Posterior cingulate gyrus (tissue), 11 donors: ENCODE results near the gene AEBP2.
"Not testable (repeated sequence)": the region's sequence is repeated elsewhere in the genome, so short reads cannot be mapped to it uniquely, and the experiment has no call there.

ENCODE experiments used
- DNase-seq, 10 donors: peaks; one replicate each; pipeline versions ENCODE4 v3.0.0 to v3.0.0-alpha.2; 2020 to 2021; ENCODE audit warnings: mixed read lengths in 3 of 10
- intact Hi-C: fragments of 100-400 bp; cut with DNase I; formaldehyde crosslinking; loops from one replicate; pipeline ENCODE4 v1.15.1; 2023

The AEBP2 gene

DNA sequence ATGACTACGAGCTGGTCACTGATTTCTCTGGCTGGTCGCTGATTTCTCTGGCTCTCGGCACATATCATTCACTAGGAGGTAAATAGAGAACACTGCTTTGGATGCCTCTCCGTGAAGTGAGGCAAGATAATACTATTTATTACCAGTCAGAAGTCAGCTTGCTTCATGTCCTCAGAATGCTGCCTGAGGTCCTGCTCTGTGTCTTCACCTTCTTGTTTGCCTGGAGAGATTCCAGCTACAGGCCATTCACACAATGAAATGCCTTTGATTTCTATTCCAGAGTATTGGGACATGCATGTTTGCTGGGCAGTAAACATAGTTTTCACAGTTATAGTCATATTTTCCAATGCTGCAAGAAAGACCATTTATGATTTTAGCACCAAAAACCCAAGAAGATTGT, 106.7 kb downstream of the AEBP2 start:
- intact Hi-C loops = no loop called here

DNA sequence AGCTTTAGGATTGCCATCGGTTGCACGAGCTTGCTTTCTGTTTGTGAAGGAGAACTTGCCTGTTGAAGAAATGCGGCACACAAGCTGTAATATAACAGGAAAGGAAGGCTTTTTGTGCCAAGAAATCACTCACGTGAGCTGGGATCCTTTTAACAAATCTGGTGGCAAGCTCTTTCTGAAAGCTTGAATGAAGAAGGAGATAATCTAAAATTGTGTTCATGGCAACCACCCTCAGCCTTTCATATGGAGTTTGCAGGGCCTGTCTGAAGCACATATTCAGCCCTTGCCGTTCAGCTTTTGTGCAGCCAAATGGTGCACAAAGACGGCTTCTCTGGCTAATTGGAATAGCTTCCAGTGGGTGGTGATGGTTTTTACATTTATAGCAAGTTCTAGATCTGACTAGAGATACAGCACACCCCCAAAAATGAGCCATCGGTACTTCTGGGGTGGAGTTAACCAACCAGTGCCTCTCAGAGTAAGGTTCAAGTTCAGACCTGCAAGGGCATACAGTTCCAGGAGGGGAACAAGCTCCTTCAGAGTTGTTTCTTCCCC, 107.4 kb downstream of the AEBP2 start:
- intact Hi-C loops = no loop called here
- peak in 2 of 10 donors; percentile 8 to 16 for DNase-seq

More for the DNA sequence above, 106.7 kb downstream of the AEBP2 start:
- DNase-seq = no peak

DNA sequence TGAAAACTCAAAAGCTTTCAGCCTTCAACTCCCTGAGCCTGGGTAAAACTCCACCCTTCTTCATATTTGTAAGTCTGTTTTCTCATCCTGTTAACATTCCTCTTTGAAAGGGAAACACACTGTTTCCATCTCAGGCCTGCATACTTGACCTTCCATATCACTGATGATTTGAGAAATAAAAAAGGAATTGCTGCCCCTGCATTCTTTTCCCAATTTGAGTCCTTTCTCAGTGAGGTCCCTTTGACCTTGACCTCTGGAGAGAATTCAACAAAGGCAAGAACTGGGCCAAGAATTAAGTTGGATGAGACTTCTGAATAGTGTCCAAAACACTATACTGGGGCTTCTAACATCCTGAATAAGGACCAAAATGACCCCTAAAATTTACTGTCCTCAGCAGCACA, 108.0 kb downstream of the AEBP2 start:
- DNase-seq = no peak
- intact Hi-C loops = no loop called here

DNA sequence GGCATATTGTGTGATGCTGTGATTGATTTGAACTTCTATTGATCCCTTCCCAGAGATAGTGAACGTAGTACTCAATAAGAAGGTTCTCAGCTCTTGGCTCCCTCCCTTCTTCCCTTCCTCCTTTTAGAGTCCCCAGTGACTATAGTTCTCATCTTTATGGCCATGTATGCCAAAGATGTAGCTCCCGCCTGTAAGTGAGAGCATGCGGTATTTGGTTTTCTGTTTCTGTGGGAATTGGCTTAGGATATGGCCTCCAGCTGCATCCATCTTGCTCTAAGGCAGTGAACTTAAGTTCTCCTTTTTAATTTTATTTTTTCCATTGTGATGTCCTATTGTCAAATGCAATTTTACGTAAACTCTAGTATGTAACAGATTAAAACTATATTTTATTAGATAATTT, 109.5 kb downstream of the AEBP2 start:
- intact Hi-C loops = no loop called here
- DNase-seq = no peak

DNA sequence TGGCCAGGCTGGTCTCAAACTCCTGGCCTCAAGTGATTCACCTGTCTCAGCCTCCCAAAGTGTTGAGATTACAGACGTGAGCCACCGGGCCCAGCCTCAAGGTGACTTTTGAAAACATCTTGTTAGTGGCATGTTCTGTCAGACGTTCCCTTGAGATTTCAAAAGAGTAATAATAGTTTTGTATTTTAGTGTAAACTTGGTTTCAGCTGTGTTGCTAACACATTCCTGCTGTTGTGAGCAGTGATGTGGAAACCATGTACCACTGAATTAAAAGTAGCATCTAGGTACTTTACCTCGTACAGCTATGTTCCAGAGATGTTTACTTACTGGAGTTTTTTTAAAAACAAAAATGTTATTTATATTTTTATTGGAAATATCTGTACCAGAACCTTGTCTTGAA, 111.3 kb downstream of the AEBP2 start:
- intact Hi-C loops = no loop called here
- DNase-seq = no peak

DNA sequence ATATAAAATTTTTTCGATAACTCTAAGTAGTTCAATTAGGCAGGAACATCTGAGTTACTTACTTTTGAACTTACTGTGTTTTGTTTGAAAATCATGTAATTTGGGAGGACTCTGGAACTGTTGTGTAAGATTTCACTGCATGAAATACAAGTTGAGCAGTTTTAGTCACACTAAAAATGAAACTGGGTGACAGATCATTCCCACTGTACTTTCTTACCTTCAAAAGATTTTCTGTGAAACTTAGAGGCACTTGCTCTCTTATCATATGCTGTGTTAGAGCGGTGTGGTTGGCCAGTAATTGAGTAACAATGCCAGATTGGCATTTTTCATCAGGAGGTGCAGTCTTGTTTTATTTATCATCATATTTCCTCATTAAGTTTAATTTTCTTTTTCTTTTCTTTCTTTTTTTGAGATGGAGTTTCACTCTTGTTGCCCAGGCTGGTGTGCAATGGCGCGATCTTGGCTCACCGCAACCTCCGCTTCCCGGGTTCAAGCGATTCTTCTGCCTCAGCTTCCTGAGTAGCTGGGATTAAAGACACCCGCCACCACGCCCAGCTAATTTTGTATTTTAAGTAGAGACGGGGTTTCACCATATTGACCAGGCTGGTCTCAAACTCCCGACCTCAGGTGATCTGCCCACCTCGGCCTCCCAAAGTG, 113.3 kb downstream of the AEBP2 start:
- DNase-seq, intact Hi-C loops: not testable (repeated sequence)

DNA sequence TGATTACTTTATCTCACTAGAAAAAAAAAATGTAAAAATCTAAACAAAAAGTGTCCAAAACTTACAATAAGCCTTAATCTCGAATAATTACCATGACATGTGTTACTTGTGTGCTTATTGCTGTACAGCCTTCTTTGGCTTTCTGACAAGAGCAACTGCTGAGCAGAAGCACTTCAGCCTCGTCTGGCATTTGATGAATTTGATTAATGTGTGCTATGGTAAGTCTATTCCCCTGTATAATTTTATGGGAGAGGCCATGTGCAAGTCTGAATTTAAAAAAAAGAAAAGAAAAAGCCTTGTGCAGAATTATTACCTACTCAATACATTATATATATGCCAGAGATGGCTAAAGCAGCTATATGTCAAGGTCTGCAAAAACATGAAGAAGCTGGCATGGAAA, 113.9 kb downstream of the AEBP2 start:
- intact Hi-C loops = no loop called here
- no peak for DNase-seq

DNA sequence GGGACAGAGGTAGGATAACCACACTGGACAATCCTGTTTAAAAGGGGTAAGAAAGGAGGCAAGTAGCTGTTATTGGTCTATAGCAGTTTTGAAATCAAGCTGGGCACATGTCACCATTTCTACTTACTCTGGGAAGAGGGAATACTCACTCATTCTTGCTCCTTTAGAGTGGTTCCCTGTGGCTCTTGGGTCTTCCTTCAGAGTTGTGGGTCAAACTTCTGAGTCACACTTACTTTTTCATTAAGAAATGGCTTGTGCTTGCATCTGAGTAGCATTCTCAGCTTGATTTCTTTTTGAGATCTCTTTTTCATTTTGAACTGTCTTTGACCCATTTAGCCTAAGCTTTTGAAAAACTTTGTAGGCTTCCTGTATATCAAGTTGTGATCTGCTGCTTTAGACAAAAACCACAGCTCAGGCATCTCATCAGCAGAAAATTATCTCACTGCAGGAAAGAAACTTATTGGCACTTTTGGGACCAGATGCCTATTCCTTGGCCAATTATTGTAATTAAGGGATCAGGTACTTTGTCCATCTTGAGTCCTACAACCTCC, 122.2 kb downstream of the AEBP2 start:
- intact Hi-C loops = no loop called here

More for the DNA sequence above, 122.2 kb downstream of the AEBP2 start:
- no peak for DNase-seq
